ENCODE data around the gene CPNE4. TPM values are rescaled to one million over a fixed set of nuclear protein-coding genes. Genes with fewer than 3 reads are reported as not detected.

CPNE4 gene
- total and polyA plus RNA-seq, 10 donors: 0.03 to 3.1 (median 0.91) TPM; not detected in 2

DNA sequence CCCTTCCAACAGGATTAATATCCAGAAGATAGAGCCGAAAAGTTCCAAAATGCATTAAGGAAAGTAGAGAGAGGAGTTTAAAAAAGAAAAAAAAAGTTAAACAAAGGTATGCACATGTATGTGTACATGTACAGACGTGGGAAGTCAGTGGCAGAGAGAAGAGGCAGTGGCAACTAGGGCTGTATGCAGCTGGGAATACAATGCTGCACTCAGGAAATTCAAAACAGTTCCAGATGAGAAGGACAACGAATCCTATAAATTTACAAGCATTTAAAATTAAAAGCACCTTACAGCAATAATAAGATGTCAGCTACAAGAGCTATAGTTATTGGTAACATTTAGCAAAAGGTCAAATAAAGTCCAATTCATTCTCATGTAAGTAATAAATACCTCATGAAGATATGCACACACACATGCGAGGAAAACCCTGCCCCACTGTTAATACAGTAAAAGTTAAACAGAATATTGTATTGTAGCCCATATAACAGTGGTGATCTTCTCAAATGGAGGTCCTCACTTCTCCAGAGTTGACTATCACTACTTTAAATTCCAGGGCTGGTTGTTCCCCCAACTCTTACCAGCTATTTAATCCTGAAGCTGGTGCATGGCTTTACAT lies 550.2 kb downstream of the CPNE4 start:
- intact Hi-C loops (cut with DNase I; ENCODE audit: low total_unique reads): no loop called here
- DNase-seq: no peak
- no peak overlapping the region for H3K27ac ChIP-seq
- H3K4me1 ChIP-seq: peaks cover 0 to 3% (median 0%) of the 10 kb centered on the region in 6 donors
- no peak overlapping the region for H3K4me3 ChIP-seq
- H3K36me3 ChIP-seq: peaks cover 3 to 95% (median 41%) of the 10 kb centered on the region in 6 donors
- H3K9me3 ChIP-seq: no peaks in the 10 kb centered on the region
- TF ChIP-seq POLR2AphosphoS5 (IDR thresholded peaks at IDR 0.05) (no peak), POLR2A (IDR thresholded peaks at IDR 0.05) (no peak), CTCF (IDR thresholded peaks at IDR 0.05 in 8 of 11, conservative IDR thresholded peaks at IDR 0.05 in 3 of 11) (no peak)
- H3K27me3 ChIP-seq (replicated peaks in 1 of 7): no peaks in the 10 kb centered on the region
- WGBS, 5 donors: 90 to 97% (median 93%) methylated on average over 4 of the region's 4 CpGs

Small RNA genes lying within 50 kb of the gene (microRNA-seq; reads per million reads assigned to microRNA genes)
- 0 reads per million in 3 donors for gene MIR5704

Small RNA genes lying within 50 kb of the gene (small RNA-seq; reads per million reads assigned to genes)
- gene AC107027.2 (0 reads per million in 4 donors), gene MIR5704 (0 reads per million in 4 donors)
